AG04449 (cell line): Measurements from ENCODE around the gene SLC35A2.

Experiments used
- CTCF ChIA-PET: fragments of 350-600 bp; formaldehyde crosslinking; extraction: SDS; loops from one replicate; lab custom pipeline; 2021; ENCODE audit warnings: antibody characterized with exemption; lab: Yijun Ruan, JAX
- POLR2A ChIA-PET: fragments of 400-600, 350-600 bp; formaldehyde crosslinking; extraction: SDS; loops from one replicate; lab custom pipeline; 2020; ENCODE audit warnings: antibody characterized with exemption, inconsistent platforms; lab: Yijun Ruan, JAX
- DNase-seq: peaks from one replicate; pipeline ENCODE4 v3.0.0-alpha.2; 2010; ENCODE audit warnings: low read depth, low spot score
- H3K4me3 ChIP-seq: 2 replicates; pipeline ENCODE4 v1.5.1; 2011; ENCODE audit warnings: low read depth, mild to moderate bottlenecking, control low read depth, low read length
- CTCF ChIP-seq: IDR thresholded peaks from one replicate; pipeline ENCODE4 v1.5.1; 2011; ENCODE audit warnings: mild to moderate bottlenecking, moderate library complexity, low read length, control low read depth, inconsistent platforms; ENCODE audit not compliant: insufficient read depth; ENCODE audit errors: missing control alignments

The SLC35A2 gene

GRCh38 chrX:48934581-48935300, 23.3 kb upstream of the SLC35A2 start:
- CTCF ChIA-PET: no interaction called here
- DNase-seq: no peak
- no peak for TF ChIP-seq CTCF
- POLR2A ChIA-PET: no interaction called here
- no peak overlapping the region for H3K4me3 ChIP-seq

GRCh38 chrX:48933757-48934156, 22.3 kb upstream of the SLC35A2 start:
- ChIA-PET POLR2A (no interaction called here), CTCF (no interaction called here)
- DNase-seq: no peak
- no peak for TF ChIP-seq CTCF
- no peak overlapping the region for H3K4me3 ChIP-seq

- no peak for DNase-seq
- CTCF ChIA-PET: interaction anchor here (0.9 kb wide), 1 partner anchor 26 kb away, joined by 3 read pairs; no protein-coding TSS in a partner anchor
- H3K4me3 ChIP-seq: no peak overlapping the region
- POLR2A ChIA-PET: no interaction called here
- no peak for TF ChIP-seq CTCF
Observed at GRCh38 chrX:48927736-48928382, 16.4 kb upstream of the SLC35A2 start.

- ChIA-PET CTCF (interaction anchor here (0.8 to 0.9 kb wide), 2 partner anchors 16 to 27 kb away, joined by 3 read pairs; no protein-coding TSS in a partner anchor), POLR2A (no interaction called here)
- no peak for TF ChIP-seq CTCF
- DNase-seq: no peak
- H3K4me3 ChIP-seq: no peak overlapping the region
Observed at GRCh38 chrX:48927123-48927522, 15.7 kb upstream of the SLC35A2 start.

- ChIA-PET POLR2A (no interaction called here), CTCF (no interaction called here)
- DNase-seq: no peak
- no peak overlapping the region for H3K4me3 ChIP-seq
- no peak for TF ChIP-seq CTCF
Observed at GRCh38 chrX:48924270-48924669, 12.8 kb upstream of the SLC35A2 start.

GRCh38 chrX:48923771-48924170, 12.3 kb upstream of the SLC35A2 start:
- CTCF ChIA-PET: no interaction called here
- POLR2A ChIA-PET: no interaction called here
- no peak overlapping the region for H3K4me3 ChIP-seq
- DNase-seq: no peak
- TF ChIP-seq CTCF: no peak
